SJSA1 (cell line): ENCODE data around the gene TCP1. TPM values are rescaled to one million over a fixed set of nuclear protein-coding genes. Genes with fewer than 3 reads are reported as not detected.

Experiments used
- DNase-seq, 2 experiments: peaks; one replicate each; pipeline ENCODE4 v3.0.0-alpha.2; 2015 to 2020; ENCODE audit warnings: low spot score in 2 of 2, low read depth in 1 of 2
- H3K27ac ChIP-seq: fragments of 250-450 bp; sonication (Bioruptor Pico); 2 replicates; pipeline ENCODE4 v1.5.1; 2020; ENCODE audit warnings: mild to moderate bottlenecking, moderate library complexity
- H3K27me3 ChIP-seq: fragments of 250-450 bp; sonication (Bioruptor Pico); replicated peaks from 2 replicates; pipeline ENCODE4 v1.5.1; 2020; ENCODE audit warnings: mild to moderate bottlenecking, moderate library complexity
- H3K36me3 ChIP-seq: fragments of 250-450 bp; sonication (Bioruptor Pico); 2 replicates; pipeline ENCODE4 v1.5.1; 2020; ENCODE audit warnings: mild to moderate bottlenecking
- H3K4me1 ChIP-seq: fragments of 250-450 bp; sonication (Bioruptor Pico); replicated peaks from 2 replicates; pipeline ENCODE4 v1.6.1; 2021; ENCODE audit warnings: mild to moderate bottlenecking
- H3K4me3 ChIP-seq: fragments of 250-450 bp; sonication (Bioruptor Pico); 2 replicates; pipeline ENCODE4 v1.5.1; 2020; ENCODE audit warnings: mild to moderate bottlenecking
- H3K9me3 ChIP-seq: fragments of 250-450 bp; sonication (Bioruptor Pico); replicated peaks from 2 replicates; pipeline ENCODE4 v1.5.1; 2020; ENCODE audit warnings: mild to moderate bottlenecking
- total RNA-seq: library from RNA; depleted of rRNA; stranded (reverse); fragments of >200 nt; shearing (Covaris generic); gene quantifications from 2 replicates; pipeline ENCODE4 v1.2.3, GENCODE V29; 2014; rRNA removed

The TCP1 gene
- 408 and 422 TPM in 2 replicates for total RNA-seq

DNA sequence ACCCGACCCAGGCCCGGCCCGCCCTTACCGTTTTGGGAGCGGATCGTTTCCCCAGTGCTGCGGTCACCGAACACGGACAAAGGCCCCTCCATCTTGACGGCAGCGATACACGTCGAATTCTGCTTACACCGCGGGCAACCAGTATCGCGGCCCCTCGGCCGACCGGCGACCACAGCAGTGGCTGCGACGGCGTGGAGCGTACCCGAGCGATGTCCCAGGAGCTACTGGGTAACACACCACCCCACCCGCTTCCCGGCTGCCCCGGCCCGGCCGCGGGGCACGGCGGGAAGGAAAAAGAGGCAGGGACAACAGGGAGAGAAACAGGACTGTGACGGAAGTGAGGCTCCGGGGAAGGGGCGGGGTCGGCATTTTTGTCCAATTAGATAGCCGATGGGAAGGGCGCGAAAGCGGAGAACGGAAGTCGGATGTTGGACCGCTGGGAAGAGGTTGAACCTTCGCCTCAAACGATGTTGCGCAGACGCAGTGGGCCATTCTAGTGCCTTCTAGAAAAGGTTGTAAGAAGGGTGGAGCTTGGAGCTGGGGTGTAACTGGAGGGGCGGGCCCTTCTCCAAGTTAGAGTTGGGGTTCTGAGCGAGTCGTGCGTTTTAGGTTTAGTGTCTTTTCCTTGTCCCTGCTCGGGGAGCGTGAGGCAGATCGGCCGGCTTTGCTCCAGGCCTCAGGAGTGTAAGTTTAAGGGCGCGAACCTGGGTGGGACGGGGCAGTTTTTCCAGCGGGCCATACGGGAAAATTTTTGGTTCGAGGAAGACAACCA lies at the start of gene TCP1:
TCP1 (minus strand) TSS at position 226 of the 772 bp plus-strand sequence; CDS start at position 92, 134 bp downstream.
- H3K9me3 ChIP-seq: no peaks in the 10 kb centered on the region
- peaks cover 29% of the 10 kb centered on the region for H3K4me1 ChIP-seq
- peak; percentile 99 to 100 for DNase-seq
- peak within 1 kb of the TSS; percentile 82 for H3K4me3 ChIP-seq
- H3K36me3 ChIP-seq: peaks cover 89% of the 10 kb centered on the region
- no peaks in the 10 kb centered on the region for H3K27me3 ChIP-seq
- peak within 1 kb of the TSS; percentile 67 for H3K27ac ChIP-seq

DNA sequence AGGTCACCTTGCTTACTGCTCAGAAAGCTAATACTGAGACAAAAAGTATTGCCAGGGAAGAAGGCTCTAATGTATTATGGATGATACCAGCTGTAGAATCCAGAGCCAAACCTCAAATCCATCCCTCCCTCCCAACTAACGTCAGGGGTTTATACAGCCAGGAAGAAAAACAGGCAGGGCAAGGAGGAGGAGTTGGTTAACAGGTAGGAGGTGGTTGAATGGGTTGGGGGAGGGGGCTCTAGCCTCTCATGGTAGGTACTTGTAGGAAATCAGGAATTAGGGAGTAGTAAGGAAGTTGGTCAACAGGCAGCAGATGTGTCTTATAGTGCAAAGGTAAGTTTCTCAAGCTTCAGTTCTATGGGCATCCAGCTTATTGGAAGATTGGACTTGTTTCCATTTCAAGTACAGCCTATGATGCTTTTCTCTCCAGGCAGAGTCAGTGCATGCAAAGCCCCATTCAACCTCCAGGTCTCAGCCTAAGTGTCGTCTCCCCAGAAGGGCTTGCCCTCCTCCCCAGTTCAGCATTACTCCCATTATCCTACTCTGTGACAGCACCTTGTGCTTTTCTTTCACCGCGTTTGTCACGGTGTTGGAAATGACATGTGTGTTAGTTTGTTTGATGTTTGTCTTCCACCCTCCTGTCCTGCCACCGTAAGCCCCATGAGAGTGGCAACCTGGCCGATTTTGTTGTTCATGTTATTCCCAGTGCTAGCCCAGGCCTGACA lies 48.8 kb upstream of the TCP1 start:
- H3K4me3 ChIP-seq: no peak overlapping the region
- DNase-seq: no peak
- H3K4me1 ChIP-seq: no peaks in the 10 kb centered on the region
- H3K27ac ChIP-seq: no peak overlapping the region
- no peaks in the 10 kb centered on the region for H3K36me3 ChIP-seq
- no peaks in the 10 kb centered on the region for H3K9me3 ChIP-seq
- no peaks in the 10 kb centered on the region for H3K27me3 ChIP-seq

DNA sequence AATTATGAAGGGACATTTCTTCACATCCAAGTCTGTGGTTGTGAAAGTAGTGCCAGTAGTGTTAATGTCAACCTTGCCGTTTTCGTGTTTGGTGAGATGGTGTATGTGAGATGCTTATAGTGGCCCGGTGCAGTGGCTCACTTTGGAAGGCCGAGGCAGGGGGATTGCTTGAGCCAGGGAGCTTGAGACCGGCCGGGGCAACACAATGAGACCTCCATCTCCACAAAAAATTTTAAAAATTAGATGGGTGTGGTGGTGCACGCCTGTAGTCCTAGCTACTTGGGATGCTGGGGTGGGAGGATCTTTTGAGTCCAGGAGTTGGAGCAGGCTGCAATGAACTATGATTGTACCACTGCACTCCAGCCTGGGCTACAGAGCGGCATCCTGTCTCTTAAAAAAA lies 48.1 kb upstream of the TCP1 start:
- H3K36me3 ChIP-seq: no peaks in the 10 kb centered on the region
- no peaks in the 10 kb centered on the region for H3K9me3 ChIP-seq
- H3K27ac ChIP-seq: no peak overlapping the region
- no peaks in the 10 kb centered on the region for H3K4me1 ChIP-seq
- no peak for DNase-seq
- H3K4me3 ChIP-seq: no peak overlapping the region
- no peaks in the 10 kb centered on the region for H3K27me3 ChIP-seq

DNA sequence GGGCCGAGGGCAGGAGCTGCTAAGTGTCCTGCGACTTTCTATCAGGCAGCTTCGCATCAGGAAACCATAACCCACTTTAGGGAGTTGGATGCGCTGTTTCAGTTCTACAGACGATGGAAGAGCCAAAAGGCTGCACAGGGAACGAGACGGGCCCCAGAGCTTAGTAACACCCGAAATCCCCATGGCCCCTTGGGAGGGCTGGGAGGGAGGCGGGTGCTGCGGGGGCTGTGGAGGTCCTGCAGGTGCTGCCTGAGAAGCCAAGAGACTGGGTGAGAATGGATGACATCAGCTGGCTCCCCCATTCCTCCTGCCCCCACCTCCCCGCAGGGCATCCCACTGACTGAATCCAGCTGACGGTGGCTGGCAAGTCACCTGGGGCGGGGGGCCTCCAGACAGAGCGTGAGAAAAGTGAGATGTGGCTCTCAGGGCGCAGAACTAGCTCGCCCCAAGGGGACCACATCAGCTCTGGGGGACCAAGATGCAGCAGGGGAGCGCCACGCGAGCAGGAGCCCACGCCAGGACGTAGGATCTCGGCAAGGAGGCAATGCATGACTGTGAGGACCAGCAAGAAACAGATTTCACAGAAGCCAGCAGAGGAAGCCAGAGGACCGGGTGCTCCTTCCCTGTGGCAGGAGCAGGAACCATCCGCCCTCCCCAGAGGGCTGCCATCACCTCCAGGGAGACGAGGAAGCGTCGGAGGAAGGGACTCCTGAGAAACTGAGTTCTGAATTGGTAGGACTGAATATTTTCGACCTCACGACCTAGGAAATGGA lies 47.5 kb upstream of the TCP1 start:
- Histone ChIP-seq H3K36me3 (no peaks in the 10 kb centered on the region), H3K4me3 (no peak overlapping the region), H3K9me3 (no peaks in the 10 kb centered on the region), H3K4me1 (no peaks in the 10 kb centered on the region), H3K27ac (no peak overlapping the region), H3K27me3 (no peaks in the 10 kb centered on the region)
- DNase-seq: no peak

DNA sequence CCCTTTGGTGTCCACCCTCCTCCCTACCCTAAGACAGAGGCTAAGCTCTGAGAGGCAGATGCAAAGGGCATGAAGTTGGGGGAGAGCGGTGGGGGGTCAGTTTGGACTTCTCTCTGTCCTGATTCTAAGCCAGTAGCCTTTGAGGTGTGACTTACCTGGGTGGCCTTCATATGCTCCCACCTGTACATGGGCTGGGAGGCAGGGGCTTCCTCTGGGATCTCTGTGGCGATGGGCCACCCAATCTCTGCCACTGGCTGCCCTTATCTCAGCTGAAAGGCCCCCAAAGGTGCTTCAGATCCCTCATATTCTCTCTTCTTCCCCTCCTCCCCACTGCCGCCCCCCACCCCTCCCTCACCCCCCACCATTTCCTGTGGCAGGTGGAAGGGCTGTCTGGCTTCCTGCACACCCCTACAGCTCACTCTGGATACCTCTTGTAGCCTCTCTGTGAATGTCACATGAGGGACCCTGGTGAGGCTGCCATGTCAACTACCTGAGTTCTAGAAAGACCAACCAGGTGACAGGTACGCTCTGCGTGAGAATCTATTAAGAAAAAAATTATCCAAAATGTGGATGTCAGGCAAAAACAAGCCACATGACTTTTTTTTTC lies 44.7 kb upstream of the TCP1 start:
- Histone ChIP-seq H3K27me3 (no peaks in the 10 kb centered on the region), H3K4me3 (no peak overlapping the region), H3K36me3 (no peaks in the 10 kb centered on the region), H3K27ac (no peak overlapping the region), H3K9me3 (no peaks in the 10 kb centered on the region), H3K4me1 (no peaks in the 10 kb centered on the region)
- no peak for DNase-seq

DNA sequence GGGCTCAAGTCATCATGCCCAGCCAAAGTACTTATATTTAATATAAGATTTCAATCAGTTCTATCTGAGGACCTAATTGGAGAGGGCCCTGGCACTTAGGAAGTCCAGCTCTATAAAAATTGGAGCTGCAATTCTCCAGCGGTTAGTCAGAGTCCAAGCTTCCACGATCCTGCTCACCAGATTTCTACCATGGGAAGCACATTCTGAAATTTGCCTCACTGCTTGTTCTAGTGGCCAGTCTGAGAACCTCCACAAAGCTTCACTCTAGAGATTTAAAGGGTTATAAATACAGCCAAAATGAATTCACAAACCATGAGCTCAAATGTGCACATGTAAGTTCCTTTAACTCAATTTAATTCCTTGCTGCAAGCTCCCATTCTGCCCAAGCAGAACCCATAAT lies 44.2 kb upstream of the TCP1 start:
- H3K27me3 ChIP-seq: no peaks in the 10 kb centered on the region
- no peaks in the 10 kb centered on the region for H3K36me3 ChIP-seq
- no peaks in the 10 kb centered on the region for H3K4me1 ChIP-seq
- no peak overlapping the region for H3K4me3 ChIP-seq
- no peaks in the 10 kb centered on the region for H3K9me3 ChIP-seq
- no peak overlapping the region for H3K27ac ChIP-seq
- no peak for DNase-seq

DNA sequence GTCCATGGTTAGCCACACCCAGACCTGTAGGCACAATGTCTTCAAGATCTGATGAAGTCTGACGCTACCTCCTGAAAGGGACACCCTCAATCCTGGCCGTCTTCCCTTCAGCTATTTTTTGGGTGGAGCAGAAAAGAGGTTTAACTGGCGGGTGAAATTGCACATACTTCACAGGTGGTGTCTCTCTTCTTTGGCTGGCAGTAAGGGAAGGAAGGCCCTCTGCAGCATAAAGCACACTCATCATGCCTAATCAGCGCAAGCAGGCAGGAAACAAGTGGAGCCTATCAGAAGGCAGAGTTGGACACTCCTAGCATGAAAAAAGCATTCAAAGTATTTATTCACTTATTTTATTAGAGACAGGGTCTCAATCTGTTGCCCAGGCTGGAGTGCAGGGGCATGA lies 43.5 kb upstream of the TCP1 start:
- H3K9me3 ChIP-seq: no peaks in the 10 kb centered on the region
- H3K4me1 ChIP-seq: no peaks in the 10 kb centered on the region
- no peaks in the 10 kb centered on the region for H3K27me3 ChIP-seq
- no peak overlapping the region for H3K27ac ChIP-seq
- H3K36me3 ChIP-seq: no peaks in the 10 kb centered on the region
- DNase-seq: no peak
- no peak overlapping the region for H3K4me3 ChIP-seq

- Histone ChIP-seq H3K36me3 (no peaks in the 10 kb centered on the region), H3K27me3 (no peaks in the 10 kb centered on the region), H3K4me3 (no peak overlapping the region), H3K9me3 (no peaks in the 10 kb centered on the region), H3K4me1 (no peaks in the 10 kb centered on the region), H3K27ac (no peak overlapping the region)
- DNase-seq: no peak
Observed at GRCh38 chr6:159831373-159831679, 41.9 kb upstream of the TCP1 start.

DNA sequence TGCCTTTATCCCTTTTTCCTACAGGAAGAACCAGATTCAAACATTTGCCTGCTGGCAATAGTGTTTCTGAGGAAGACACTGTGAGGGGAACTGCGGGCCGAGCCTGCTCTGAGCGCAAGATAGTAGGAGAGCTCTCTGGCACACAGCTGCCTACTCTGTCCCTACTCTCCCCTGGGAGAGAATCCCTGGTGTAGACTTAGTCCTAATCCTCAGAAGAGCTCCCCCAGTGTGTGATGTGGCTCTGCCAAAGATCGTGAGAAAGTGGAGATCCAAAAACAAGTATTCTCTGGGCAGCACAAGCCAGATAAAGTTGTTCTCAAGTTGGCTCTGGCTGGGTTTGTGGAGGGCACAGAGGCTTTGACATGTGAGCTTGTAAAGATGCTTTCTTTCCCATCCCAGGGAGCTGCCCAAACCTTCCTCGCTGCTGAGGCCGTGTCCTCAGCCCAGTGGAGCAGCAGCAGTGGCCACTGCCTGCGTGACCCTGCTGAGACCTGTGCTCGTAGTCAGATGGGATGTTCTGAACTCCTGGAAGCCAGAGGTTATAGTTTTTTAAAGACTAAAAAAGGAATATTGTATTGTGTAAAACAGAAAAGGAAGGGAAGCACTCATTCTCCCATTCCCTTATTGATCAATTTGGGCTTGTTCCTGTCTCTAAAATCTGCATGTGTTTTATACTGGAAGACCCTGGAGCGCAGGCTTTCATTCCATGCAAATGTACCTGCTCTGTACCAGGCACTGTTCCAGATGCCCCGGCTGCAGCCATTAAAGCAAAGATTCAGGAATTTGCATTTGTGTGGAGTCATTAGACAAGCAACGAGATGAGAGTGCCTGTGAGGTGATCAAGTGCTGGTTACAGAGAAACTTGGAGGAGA lies 41.3 kb upstream of the TCP1 start:
- H3K4me3 ChIP-seq: no peak overlapping the region
- no peaks in the 10 kb centered on the region for H3K9me3 ChIP-seq
- H3K27ac ChIP-seq: no peak overlapping the region
- H3K4me1 ChIP-seq: no peaks in the 10 kb centered on the region
- H3K36me3 ChIP-seq: no peaks in the 10 kb centered on the region
- no peaks in the 10 kb centered on the region for H3K27me3 ChIP-seq
- DNase-seq: no peak

DNA sequence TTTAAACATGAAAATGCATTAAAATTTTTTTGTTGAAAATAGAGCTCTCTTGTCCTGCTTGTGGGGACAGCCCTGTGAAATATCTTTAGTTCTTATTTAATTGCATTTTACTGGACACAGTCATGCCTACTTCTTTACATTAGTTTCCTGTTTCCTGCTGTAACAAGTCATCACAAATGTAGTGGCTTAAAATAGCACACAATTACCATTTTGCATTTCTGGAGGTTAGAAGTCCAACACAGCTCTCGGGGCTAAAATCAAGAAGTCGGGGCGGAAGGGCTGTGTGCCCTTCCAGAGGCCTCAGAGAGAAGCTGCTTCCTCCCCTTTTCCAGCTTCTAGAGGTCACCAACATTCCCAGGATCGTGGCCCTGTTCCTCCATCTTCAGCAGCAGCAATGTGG lies 40.1 kb upstream of the TCP1 start:
- Histone ChIP-seq H3K27me3 (no peaks in the 10 kb centered on the region), H3K4me3 (no peak overlapping the region), H3K9me3 (no peaks in the 10 kb centered on the region), H3K27ac (no peak overlapping the region), H3K4me1 (no peaks in the 10 kb centered on the region), H3K36me3 (no peaks in the 10 kb centered on the region)
- no peak for DNase-seq

DNA sequence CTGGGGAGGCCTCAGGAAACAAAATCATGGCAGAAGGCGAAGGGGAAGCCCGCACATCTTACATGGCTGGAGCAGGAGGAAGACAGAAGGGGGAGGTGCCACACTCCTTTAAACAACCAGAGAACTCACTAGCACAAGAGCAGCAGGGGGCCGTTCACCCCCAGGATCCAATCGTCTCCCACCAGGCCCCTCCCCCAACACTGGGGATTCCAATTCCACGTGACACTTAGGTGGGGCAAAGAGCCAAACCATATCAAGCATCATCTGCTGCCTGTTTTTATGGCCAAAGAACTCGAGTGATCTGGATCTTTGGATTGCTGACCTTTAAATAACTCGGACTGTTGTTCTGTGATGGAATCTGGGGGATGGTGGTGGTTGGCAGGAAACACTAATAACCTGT lies 38.7 kb upstream of the TCP1 start:
- no peaks in the 10 kb centered on the region for H3K4me1 ChIP-seq
- no peaks in the 10 kb centered on the region for H3K36me3 ChIP-seq
- H3K9me3 ChIP-seq: no peaks in the 10 kb centered on the region
- H3K27me3 ChIP-seq: no peaks in the 10 kb centered on the region
- no peak overlapping the region for H3K27ac ChIP-seq
- H3K4me3 ChIP-seq: no peak overlapping the region
- DNase-seq: no peak

GRCh38 chr6:159826968-159827647 lies 37.7 kb upstream of the TCP1 start:
- Histone ChIP-seq H3K4me1 (no peaks in the 10 kb centered on the region), H3K9me3 (no peaks in the 10 kb centered on the region), H3K27me3 (no peaks in the 10 kb centered on the region), H3K27ac (no peak overlapping the region), H3K4me3 (no peak overlapping the region), H3K36me3 (no peaks in the 10 kb centered on the region)
- no peak for DNase-seq

GRCh38 chr6:159826004-159826403 lies 36.6 kb upstream of the TCP1 start:
- H3K4me3 ChIP-seq: no peak overlapping the region
- H3K27ac ChIP-seq: no peak overlapping the region
- no peaks in the 10 kb centered on the region for H3K36me3 ChIP-seq
- no peaks in the 10 kb centered on the region for H3K27me3 ChIP-seq
- no peaks in the 10 kb centered on the region for H3K4me1 ChIP-seq
- no peaks in the 10 kb centered on the region for H3K9me3 ChIP-seq
- DNase-seq: no peak
